Suppressor macrophage treated with lipopolysaccharide for 4 hours (primary cell): ENCODE data around the gene FSD1.
"Not testable (repeated sequence)": the region's sequence is repeated elsewhere in the genome, so short reads cannot be mapped to it uniquely, and the experiment has no call there.

Experiments used
- DNase-seq: peaks from one replicate; pipeline ENCODE4 v3.0.0-alpha.2; 2020

FSD1 gene

GRCh38 chr19:4320419-4320818, 16.0 kb downstream of the FSD1 start:
- no peak for DNase-seq

DNA sequence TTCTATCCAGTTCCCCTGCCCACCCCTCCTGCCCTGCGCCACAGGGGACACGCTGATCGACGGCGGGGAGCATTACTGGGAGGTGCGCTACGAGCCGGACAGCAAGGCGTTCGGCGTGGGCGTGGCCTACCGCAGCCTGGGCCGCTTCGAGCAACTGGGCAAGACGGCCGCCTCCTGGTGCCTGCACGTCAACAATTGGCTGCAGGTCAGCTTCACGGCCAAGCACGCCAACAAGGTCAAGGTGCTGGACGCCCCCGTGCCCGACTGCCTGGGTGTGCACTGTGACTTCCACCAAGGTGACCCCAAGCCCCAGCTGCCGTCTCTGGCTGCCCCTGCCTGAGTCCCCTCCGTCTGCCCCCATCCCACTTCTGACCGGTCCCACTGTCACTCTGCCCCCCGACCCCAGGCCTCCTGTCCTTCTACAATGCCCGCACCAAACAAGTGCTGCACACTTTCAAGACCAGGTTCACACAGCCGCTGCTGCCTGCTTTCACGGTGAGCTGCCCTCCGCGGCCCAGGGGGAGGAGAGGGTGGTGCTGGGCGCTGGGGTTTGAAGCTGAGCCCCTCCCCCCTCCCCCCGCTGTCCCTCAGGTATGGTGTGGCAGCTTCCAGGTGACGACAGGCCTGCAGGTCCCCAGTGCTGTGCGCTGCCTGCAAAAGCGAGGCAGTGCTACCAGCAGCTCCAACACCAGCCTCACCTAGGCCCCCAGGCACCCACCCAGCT, 18.7 kb downstream of the FSD1 start:
- no peak for DNase-seq

- DNase-seq = no peak
Measured at GRCh38 chr19:4323692-4324091, 19.3 kb downstream of the FSD1 start.

- no peak for DNase-seq
Measured at GRCh38 chr19:4324228-4324627, 19.8 kb downstream of the FSD1 start.

- DNase-seq = no peak
Measured at GRCh38 chr19:4326215-4326836, 21.9 kb downstream of the FSD1 start.

GRCh38 chr19:4326837-4327251, 22.4 kb downstream of the FSD1 start:
- DNase-seq = no peak

DNA sequence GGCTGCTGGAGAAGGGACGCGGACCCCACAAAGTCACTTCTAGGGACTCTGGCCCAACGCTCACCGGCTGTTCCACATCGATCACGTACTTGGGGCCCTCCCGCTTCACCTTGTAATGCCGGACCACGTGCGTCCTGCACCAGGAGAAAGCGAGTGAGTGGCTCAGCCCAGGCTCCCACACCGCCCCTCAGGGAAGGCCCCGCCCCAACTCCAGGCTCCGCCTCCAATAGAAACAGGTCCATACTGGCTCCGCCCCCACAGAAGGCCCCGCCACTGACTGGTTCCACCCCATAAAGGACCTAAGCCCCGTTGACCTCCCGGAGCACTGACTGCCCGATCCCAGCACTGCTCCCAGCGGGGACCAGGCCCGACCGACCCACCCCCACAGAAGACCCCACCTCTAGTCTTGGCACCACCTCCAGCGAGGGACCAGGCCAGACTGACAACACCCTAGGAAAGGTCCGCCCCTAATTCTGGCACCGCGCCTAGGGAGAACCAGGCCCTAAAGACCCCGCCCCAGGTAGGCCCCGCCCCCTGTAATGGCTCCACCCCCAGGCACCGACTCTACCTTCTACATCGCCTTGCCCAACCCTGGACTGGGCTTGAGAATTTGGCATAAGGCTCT, 23.0 kb downstream of the FSD1 start:
- peak; percentile 57 for DNase-seq

GRCh38 chr19:4327877-4328242, 23.5 kb downstream of the FSD1 start:
- DNase-seq = no peak

- DNase-seq = peak; percentile 95
Measured at GRCh38 chr19:4328243-4328990, 24.0 kb downstream of the FSD1 start.

GRCh38 chr19:4328991-4329681, 24.7 kb downstream of the FSD1 start:
- DNase-seq = not testable (repeated sequence)

DNA sequence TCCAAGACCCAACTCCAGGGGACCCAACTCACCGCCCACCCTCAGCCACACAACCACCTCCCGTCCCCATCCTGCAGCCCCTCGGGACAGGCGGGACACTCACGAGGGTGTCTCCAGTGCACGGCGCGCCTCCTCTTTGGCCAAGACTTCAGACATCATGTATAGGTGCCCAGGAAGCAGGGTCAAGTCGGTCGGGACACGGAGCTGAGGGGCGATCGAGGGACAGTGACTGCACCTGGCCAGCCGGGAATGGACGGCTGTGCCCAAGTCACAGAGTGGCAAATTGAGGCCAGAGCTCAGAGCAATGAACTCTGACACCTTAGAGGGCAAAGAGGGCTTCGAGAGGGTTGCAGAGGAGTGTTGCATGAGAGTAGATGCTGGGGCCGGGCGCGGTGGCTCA, 25.5 kb downstream of the FSD1 start:
- DNase-seq = no peak

DNA sequence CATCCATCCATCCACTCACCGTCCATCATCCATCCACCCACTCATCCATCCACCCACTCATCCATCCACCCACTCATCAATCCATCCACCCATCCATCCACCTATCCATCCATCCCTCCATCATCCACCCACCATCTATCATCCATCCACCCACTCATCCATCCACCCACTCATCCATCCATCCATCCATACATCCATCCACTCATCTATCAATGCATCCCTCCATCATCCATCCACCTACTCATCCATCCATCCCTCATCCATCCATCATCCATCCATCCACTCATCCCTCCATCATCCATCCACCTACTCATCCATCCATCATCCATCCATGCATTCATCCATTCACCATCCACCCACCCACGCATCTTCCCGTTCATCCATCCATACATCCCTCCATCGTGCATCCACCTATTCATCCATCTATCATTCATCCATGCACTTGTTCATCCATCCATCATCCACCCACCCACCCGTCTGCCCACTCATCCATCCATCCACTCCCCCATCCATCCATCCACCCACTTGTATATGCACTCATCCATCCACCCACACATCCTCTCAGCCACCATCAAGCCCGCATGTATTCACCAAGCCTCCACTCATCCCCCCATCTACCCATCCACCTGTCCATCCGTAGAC, 30.7 kb downstream of the FSD1 start:
- no peak for DNase-seq

DNA sequence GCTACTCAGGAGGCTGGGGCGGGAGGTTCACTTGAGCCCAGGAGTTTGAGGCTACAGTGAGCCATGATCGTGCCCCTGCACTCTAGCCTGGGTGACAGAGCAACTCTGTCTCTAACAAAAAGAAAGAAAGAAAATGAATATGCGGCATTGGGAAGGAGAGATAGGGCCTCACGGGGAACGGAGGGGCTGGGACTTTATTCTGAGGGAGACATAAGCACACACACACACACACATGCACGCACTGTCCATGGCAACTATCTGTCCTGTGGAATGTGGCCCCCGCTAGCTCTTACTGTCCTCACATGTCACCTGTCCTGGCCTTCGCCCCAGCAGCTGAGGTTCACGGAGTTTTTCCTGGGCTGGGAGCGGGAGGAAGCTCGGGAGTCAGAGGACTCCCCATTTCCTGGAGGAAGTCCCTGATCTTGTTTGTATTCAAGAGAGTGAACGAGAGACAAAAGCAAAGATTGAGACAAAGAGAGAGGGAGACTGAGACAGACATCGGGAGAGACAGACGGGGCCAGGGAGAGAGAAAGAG, 33.6 kb downstream of the FSD1 start:
- peak; percentile 21 for DNase-seq

GRCh38 chr19:4338441-4339355, 34.3 kb downstream of the FSD1 start, which contains the start of gene STAP2:
Gene STAP2, minus strand, starts transcription at chr19:4338827. Its CDS starts 74 bp downstream, at chr19:4338753.
- DNase-seq = no peak

DNA sequence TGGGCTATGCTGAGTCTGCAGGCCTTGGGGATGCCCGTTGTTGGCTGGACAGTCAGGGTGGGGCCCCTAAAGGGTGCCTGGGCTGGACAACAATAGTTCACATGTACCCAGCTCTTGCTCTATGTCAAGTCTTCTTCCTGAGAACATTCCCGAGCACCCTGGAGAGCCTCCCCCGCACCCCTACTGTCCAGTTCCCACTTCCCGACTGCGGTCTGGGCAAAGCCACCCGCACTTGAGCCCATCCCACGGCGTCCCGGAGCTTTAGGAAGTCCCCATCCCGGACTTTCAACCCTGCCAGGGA, 37.9 kb downstream of the FSD1 start:
- DNase-seq = no peak

DNA sequence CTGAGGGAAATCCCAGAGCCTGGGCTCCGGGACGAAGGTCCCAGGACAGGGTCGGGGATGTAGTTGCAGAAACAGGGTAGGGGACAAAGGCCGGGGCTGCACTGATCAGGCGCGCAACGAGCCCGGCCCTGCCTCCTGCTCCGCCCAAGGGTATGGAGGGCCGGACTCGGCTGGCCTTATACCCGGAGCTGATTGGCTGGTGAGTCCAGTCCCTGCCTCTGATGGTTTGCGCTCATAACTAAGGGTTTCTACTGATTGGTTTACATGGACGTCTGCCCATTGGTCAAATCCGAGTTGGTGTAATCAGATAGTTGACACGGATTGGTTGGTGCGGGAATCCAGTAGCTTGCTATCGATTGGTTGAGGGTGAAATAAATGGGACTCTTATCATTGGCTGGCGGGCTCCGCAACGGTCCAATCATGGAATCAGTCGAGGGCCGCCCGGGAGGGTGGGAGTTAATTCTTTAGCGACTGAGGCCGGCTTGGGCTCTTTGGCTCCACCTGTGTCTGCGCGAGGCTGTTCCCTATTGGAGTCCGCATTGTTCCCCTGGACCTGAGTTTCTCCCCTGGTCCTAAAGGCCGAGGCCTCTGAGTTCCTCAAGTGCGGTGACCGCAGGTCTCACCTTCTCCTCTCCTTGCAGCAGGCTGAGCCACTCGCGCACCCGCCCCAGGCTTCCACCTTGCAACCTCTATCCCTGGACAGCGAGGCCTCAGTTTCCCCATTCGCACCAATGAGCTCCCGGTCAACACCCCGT, 38.4 kb downstream of the FSD1 start:
- peak; percentile 99 for DNase-seq

GRCh38 chr19:4343370-4344307, 39.2 kb downstream of the FSD1 start, which contains the start of gene MPND:
Gene MPND, plus strand, starts transcription at chr19:4343562. Its CDS starts 32 bp downstream, at chr19:4343594.
- peak; percentile 93 for DNase-seq

GRCh38 chr19:4345342-4346019, 41.1 kb downstream of the FSD1 start:
- DNase-seq = no peak

- DNase-seq = no peak
Measured at GRCh38 chr19:4346020-4346383, 41.6 kb downstream of the FSD1 start.
